ENCODE data around the gene ISM1.

Gene ISM1

DNA sequence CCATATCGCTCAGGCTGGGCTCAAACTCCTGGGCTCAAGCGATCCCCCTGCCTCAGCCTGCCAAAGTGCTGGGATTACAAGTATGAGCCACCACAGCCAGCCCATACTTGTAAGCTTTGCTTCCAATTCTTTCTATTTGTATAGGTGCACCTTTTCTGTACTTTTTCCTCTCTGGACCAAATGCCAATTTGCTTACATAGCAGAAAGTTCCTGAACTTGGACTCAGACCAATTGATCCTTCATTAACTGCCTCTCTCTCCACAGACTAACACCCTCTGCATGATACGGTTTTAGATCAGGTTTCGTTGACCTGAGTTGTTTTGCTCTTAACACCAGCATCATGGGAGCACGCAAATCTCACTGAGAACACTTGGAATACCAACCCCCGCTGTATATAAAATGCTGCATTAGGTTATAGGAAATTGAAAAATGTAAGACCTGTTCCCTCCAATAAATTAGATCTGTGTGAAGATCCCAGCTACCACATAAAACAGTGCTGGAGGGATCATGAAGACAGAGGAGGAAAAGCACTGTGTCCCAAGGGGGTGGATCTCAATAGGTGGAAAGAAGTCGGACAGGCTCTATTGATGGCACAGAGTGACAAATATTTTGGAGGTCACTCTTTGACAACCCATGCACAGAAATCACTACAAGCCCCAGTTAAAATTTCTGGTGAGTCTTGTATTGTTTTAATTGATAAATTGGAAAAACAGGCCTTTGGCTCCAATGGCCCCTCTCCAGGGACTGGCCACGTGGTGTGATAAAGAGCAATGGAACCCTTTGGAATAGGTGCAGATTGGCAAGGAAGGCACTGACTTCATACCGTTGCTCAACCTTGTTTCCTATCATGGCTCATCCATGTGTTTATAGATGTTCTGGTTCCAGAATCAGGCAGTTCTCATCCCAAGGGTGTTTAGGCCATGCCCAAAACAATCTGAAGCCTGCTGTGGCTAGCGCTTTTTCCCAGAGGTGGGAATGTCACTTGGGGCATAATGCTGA, 51.2 kb downstream of the ISM1 start:
- Mint-ChIP-seq H3K4me1 (peaks cover 73% of the 10 kb centered on the region), H3K27ac (no peak overlapping the region), H3K4me3 (no peak overlapping the region), H3K9me3 (no peaks in the 10 kb centered on the region), H3K36me3 (ENCODE audit: low read depth) (peaks cover 16% of the 10 kb centered on the region), H3K27me3 (ENCODE audit: low read depth) (peaks cover 9% of the 10 kb centered on the region)
- TF ChIP-seq, protein P1, sequence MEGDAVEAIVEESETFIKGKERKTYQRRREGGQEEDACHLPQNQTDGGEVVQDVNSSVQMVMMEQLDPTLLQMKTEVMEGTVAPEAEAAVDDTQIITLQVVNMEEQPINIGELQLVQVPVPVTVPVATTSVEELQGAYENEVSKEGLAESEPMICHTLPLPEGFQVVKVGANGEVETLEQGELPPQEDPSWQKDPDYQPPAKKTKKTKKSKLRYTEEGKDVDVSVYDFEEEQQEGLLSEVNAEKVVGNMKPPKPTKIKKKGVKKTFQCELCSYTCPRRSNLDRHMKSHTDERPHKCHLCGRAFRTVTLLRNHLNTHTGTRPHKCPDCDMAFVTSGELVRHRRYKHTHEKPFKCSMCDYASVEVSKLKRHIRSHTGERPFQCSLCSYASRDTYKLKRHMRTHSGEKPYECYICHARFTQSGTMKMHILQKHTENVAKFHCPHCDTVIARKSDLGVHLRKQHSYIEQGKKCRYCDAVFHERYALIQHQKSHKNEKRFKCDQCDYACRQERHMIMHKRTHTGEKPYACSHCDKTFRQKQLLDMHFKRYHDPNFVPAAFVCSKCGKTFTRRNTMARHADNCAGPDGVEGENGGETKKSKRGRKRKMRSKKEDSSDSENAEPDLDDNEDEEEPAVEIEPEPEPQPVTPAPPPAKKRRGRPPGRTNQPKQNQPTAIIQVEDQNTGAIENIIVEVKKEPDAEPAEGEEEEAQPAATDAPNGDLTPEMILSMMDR (IDR thresholded peaks at IDR 0.05; ENCODE audit: unreplicated experiment in 3 of 3) = no peak

DNA sequence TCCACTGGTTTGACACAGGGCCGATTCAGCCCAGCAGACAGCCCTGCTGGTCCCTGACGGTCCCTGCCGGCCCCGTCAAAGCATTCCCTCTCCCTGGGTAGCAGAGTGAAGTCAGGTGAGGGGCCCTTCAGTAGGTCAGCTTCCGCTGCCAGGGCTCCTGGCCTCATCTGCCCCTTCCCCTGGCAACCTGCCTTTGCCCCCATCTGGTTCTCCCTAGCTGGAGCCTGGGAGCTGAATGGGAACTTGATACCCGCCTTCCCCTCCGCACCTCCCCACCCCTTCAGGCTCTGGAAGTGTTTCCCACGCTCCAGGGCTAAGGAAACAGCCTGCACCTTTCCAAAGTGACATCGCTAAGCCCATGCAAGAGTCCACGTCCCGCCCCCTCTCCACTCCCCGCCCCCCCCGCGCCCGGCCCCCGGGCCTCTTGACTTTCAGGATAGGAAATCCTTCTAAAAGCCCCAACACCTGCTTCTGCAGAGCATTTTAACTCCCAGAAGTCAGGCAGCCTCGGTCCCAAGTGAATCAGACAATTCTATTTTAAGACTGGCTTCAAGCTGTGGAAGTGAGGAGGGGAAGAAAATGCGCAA, 53.3 kb downstream of the ISM1 start:
- TF ChIP-seq, protein P1 (IDR thresholded peaks at IDR 0.05; ENCODE audit: unreplicated experiment in 3 of 3) = no peak
- H3K36me3 Mint-ChIP-seq (ENCODE audit: low read depth) = peaks cover 16% of the 10 kb centered on the region
- no peaks in the 10 kb centered on the region for H3K9me3 Mint-ChIP-seq
- peaks cover 13% of the 10 kb centered on the region for H3K27me3 Mint-ChIP-seq (ENCODE audit: low read depth)
- peaks cover 62% of the 10 kb centered on the region for H3K4me1 Mint-ChIP-seq
- peak overlapping the region in 1 of 3 experiments; percentile 31 for H3K4me3 Mint-ChIP-seq
- H3K27ac Mint-ChIP-seq = peak overlapping the region; percentile 35 to 67 (median 63)

DNA sequence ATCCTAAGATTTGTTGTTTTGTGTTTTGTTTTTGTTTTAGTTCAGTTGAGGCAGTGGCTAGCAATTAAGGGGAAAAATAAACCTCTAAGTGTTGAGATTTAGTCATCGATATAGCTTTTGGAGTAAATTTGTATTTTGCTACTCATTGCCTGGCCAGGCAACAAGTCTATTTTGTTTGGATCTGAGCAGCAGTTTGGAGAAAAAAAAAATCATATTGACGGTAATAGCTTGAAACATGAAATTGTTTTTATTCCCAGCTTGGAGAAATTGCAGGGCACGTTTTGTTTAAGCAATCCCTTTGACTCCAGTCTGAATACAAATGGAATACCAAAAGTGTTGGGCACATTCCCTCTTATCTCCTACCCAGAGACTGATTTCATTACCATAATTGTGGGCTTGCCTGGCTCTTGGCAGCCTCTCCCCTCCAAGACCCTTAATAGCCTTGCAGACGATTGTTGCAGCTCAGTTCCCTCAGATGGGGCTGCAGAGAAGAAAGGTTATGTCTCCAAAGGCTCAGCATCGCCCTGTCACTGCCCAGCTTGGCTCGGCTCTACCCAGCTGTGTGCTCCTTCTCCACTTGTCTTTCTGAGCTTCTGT, 56.0 kb downstream of the ISM1 start:
- H3K4me1 Mint-ChIP-seq = peaks cover 42% of the 10 kb centered on the region
- peaks cover 16% of the 10 kb centered on the region for H3K27me3 Mint-ChIP-seq (ENCODE audit: low read depth)
- H3K4me3 Mint-ChIP-seq = no peak overlapping the region
- H3K36me3 Mint-ChIP-seq (ENCODE audit: low read depth) = peaks cover 11% of the 10 kb centered on the region
- no peaks in the 10 kb centered on the region for H3K9me3 Mint-ChIP-seq
- TF ChIP-seq, protein P1 (IDR thresholded peaks at IDR 0.05; ENCODE audit: unreplicated experiment in 3 of 3) = no peak
- peak overlapping the region in 1 of 3 experiments; percentile 22 for H3K27ac Mint-ChIP-seq

DNA sequence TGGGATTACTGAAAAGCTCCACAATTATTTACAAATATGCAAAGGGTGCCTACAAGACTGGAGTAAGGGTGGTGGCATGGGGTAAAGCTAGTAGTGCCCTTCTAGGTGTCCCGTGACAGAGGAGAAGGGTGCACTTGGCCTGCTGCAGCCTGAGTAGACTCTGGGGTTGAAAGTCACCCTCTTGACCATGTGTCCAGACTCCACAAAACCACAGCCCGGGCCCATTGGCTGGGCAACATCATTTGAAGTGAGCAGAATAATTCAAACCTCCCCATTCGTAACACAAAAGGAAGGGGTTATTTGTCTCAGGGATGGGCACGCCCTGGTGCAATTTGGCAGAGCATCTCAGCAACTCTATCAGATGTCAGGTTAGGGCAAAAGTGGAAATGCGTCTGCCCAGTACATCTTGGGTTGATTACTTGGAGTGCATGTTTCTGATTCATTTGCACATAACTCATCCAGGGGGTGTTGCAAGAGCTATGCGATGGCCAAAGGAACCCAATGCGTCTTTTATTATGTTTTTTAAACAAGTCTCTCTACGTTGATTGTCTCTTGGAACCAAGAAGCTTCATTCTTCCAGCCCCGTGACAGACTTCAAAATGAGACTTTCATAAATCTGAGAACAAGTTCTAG, 56.7 kb downstream of the ISM1 start:
- H3K4me3 Mint-ChIP-seq = no peak overlapping the region

DNA sequence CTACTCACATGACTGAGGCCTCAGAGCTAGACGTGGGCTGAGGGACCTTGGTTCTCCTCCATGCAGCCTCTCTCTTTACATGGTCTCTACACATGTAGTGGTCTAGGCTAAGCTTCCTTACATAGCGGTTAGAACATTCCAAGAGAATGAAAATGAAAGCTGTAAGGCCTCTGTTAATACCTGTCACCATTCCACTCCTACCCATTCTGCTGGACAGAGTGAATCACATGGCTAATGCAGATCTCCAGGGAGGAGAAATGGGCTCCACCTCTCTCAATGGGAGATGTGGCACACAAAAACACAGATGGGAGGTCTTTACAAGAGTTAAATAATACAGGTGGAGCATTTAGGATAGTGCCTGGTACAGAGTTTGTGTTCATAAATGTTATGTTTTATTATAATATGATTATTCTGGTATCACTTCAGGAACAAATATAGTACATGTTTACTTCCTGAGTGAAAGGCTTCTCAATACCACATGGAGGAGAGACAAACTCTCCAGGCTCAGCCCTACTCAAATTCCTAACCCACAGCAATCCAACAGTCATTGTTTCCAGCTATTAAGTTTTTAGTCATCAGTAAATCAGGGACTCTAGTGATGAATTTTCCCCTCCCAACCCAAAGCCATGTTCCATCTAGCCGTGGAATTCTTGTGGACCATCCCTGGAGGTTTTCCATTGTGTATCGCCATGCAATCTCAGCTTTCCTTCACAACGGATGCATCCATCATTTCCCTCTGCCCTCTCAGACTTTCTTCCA, 57.9 kb downstream of the ISM1 start:
- Mint-ChIP-seq H3K36me3 (ENCODE audit: low read depth) (peaks cover 11% of the 10 kb centered on the region), H3K4me1 (peaks cover 32% of the 10 kb centered on the region), H3K9me3 (no peaks in the 10 kb centered on the region), H3K27me3 (ENCODE audit: low read depth) (peaks cover 10% of the 10 kb centered on the region), H3K27ac (no peak overlapping the region), H3K4me3 (no peak overlapping the region)
- TF ChIP-seq, protein P1 (IDR thresholded peaks at IDR 0.05; ENCODE audit: unreplicated experiment in 3 of 3) = no peak

More for the DNA sequence above, 56.7 kb downstream of the ISM1 start:
- Mint-ChIP-seq H3K27ac (no peak overlapping the region), H3K36me3 (ENCODE audit: low read depth) (peaks cover 11% of the 10 kb centered on the region), H3K9me3 (no peaks in the 10 kb centered on the region), H3K4me1 (peaks cover 39% of the 10 kb centered on the region), H3K27me3 (ENCODE audit: low read depth) (peaks cover 11% of the 10 kb centered on the region)
- TF ChIP-seq, protein P1 (IDR thresholded peaks at IDR 0.05; ENCODE audit: unreplicated experiment in 3 of 3) = no peak
